H9 (cell line): ENCODE measurements around the gene TENM4. TPM values are rescaled to one million over a fixed set of nuclear protein-coding genes. Genes with fewer than 3 reads are reported as not detected.

ENCODE experiments used
- DNase-seq: peaks from one replicate; pipeline ENCODE4 v3.0.0-alpha.2; 2017
- H2AFZ ChIP-seq: one replicate; pipeline ENCODE4 v1.6.1; 2013; ENCODE audit warnings: mild to moderate bottlenecking, low read length, control low read depth, moderate library complexity
- H2AK5ac ChIP-seq: 2 replicates; pipeline ENCODE4 v1.6.1; 2013; ENCODE audit warnings: low read length, control low read depth, mixed read lengths; ENCODE audit not compliant: insufficient read length
- H2BK120ac ChIP-seq: one replicate; pipeline ENCODE4 v1.6.1; 2013; ENCODE audit warnings: low read depth, mild to moderate bottlenecking, low read length, control low read depth, inconsistent platforms; ENCODE audit not compliant: poor library complexity, severe bottlenecking
- H2BK12ac ChIP-seq: 2 replicates; pipeline ENCODE4 v1.6.1; 2013; ENCODE audit warnings: low read length, control low read depth, mixed read lengths, low read depth; ENCODE audit not compliant: insufficient read length
- H2BK15ac ChIP-seq: 2 replicates; pipeline ENCODE4 v1.6.1; 2013; ENCODE audit warnings: low read depth, low read length, control low read depth
- H2BK20ac ChIP-seq: one replicate; pipeline ENCODE4 v1.6.1; 2013; ENCODE audit warnings: low read depth, mild to moderate bottlenecking, low read length, control low read depth, inconsistent platforms; ENCODE audit not compliant: poor library complexity, severe bottlenecking
- H2BK5ac ChIP-seq: 2 replicates; pipeline ENCODE4 v1.6.1; 2013; ENCODE audit warnings: low read length, control low read depth, mixed read lengths; ENCODE audit not compliant: insufficient read length
- H3K14ac ChIP-seq: 2 replicates; pipeline ENCODE4 v1.6.1; 2013; ENCODE audit warnings: low read length, control low read depth; ENCODE audit not compliant: insufficient read depth
- H3K18ac ChIP-seq: 2 replicates; pipeline ENCODE4 v1.6.1; 2013; ENCODE audit warnings: low read depth, mild to moderate bottlenecking, mixed read lengths, low read length, control low read depth; ENCODE audit not compliant: insufficient read length
- H3K23ac ChIP-seq: 2 replicates; pipeline ENCODE4 v1.6.1; 2013; ENCODE audit warnings: low read length, control low read depth, mixed read lengths, low read depth; ENCODE audit not compliant: insufficient read length
- H3K23me2 ChIP-seq: 2 replicates; pipeline ENCODE4 v1.6.1; 2013; ENCODE audit warnings: low read depth, mild to moderate bottlenecking, mixed read lengths, low read length, control low read depth; ENCODE audit not compliant: insufficient read length, poor library complexity, severe bottlenecking
- H3K27ac ChIP-seq: 2 replicates; pipeline ENCODE4 v1.5.1; 2013; ENCODE audit warnings: low read length, control low read depth, mixed read lengths, low read depth; ENCODE audit not compliant: insufficient read length
- H3K27me3 ChIP-seq: 2 replicates; pipeline ENCODE4 v1.6.1; 2013; ENCODE audit warnings: low read length, control low read depth, inconsistent platforms; ENCODE audit not compliant: insufficient read depth
- H3K4ac ChIP-seq: 2 replicates; pipeline ENCODE4 v1.6.1; 2013; ENCODE audit warnings: low read depth, mild to moderate bottlenecking, control low read depth, inconsistent platforms, low read length, moderate library complexity
- H3K4me1 ChIP-seq: 2 replicates; pipeline ENCODE4 v1.6.1; 2013; ENCODE audit warnings: low read length, control low read depth, inconsistent platforms; ENCODE audit not compliant: insufficient read depth
- H3K4me2 ChIP-seq: 2 replicates; pipeline ENCODE4 v1.6.1; 2013; ENCODE audit warnings: low read length, control low read depth, mixed read lengths; ENCODE audit not compliant: insufficient read length, insufficient read depth
- H3K56ac ChIP-seq: 2 replicates; pipeline ENCODE4 v1.6.1; 2013; ENCODE audit warnings: low read depth, mild to moderate bottlenecking, mixed read lengths, low read length, control low read depth; ENCODE audit not compliant: insufficient read length
- H3K79me1 ChIP-seq: 2 replicates; pipeline ENCODE4 v1.6.1; 2013; ENCODE audit warnings: low read depth, mild to moderate bottlenecking, moderate library complexity, low read length, control low read depth, inconsistent platforms; ENCODE audit not compliant: insufficient read depth, poor library complexity, severe bottlenecking
- H3K79me2 ChIP-seq: 2 replicates; pipeline ENCODE4 v1.6.1; 2013; ENCODE audit warnings: low read length, control low read depth, inconsistent platforms; ENCODE audit not compliant: insufficient read depth
- H3K9ac ChIP-seq: 2 replicates; pipeline ENCODE4 v1.6.1; 2013; ENCODE audit warnings: low read length, control low read depth, mixed read lengths; ENCODE audit not compliant: insufficient read length; ENCODE audit errors: extremely low read depth
- H3K9me3 ChIP-seq: one replicate; pipeline ENCODE4 v1.6.1; 2013; ENCODE audit warnings: low read depth, low read length, inconsistent platforms; ENCODE audit not compliant: control insufficient read depth
- H3T11ph ChIP-seq: one replicate; pipeline ENCODE4 v1.6.1; 2013; ENCODE audit warnings: mild to moderate bottlenecking, low read length, control low read depth, inconsistent platforms
- H4K20me1 ChIP-seq: one replicate; pipeline ENCODE4 v1.6.1; 2013; ENCODE audit not compliant: control insufficient read depth, insufficient read length, insufficient read depth
- H4K5ac ChIP-seq: 2 replicates; pipeline ENCODE4 v1.6.1; 2013; ENCODE audit warnings: low read depth, mild to moderate bottlenecking, mixed read lengths, low read length, control low read depth; ENCODE audit not compliant: insufficient read length
- H4K8ac ChIP-seq: replicated peaks from 2 replicates; pipeline ENCODE4 v1.6.1; 2013; ENCODE audit warnings: low read length, control low read depth, mixed read lengths, low read depth; ENCODE audit not compliant: insufficient read length
- H4K91ac ChIP-seq: 2 replicates; pipeline ENCODE4 v1.6.1; 2013; ENCODE audit warnings: low read depth, mild to moderate bottlenecking, moderate library complexity, mixed read lengths, low read length, control low read depth; ENCODE audit not compliant: insufficient read length
- H3K27ac Mint-ChIP-seq, 3 experiments: 2 replicates in 2 of 3; 3 replicates in 1 of 3; pipeline ENCODE4 v1.8.0; 2020 to 2021; ENCODE audit warnings: mixed read lengths in 3 of 3, mild to moderate bottlenecking in 1 of 3, moderate library complexity in 1 of 3
- H3K27me3 Mint-ChIP-seq: 2 replicates; pipeline ENCODE4 v1.8.0; 2021; ENCODE audit warnings: low read depth, mild to moderate bottlenecking, moderate library complexity, mixed read lengths
- H3K36me3 Mint-ChIP-seq, 3 experiments: 2 replicates in 2 of 3; 3 replicates in 1 of 3; pipeline ENCODE4 v1.8.0; 2020 to 2021; ENCODE audit warnings: low read depth in 3 of 3, mixed read lengths in 3 of 3; ENCODE audit not compliant: insufficient read depth in 1 of 3
- H3K4me1 Mint-ChIP-seq, 2 experiments: 2 replicates each; pipeline ENCODE4 v1.8.0; 2020; ENCODE audit warnings: mixed read lengths in 2 of 2
- H3K4me3 Mint-ChIP-seq, 2 experiments: 2 replicates in 1 of 2; 3 replicates in 1 of 2; pipeline ENCODE4 v1.8.0; 2020 to 2021; ENCODE audit warnings: mild to moderate bottlenecking in 2 of 2, mixed read lengths in 2 of 2, moderate library complexity in 1 of 2
- H3K9me3 Mint-ChIP-seq, 2 experiments: 2 replicates in 1 of 2; 3 replicates in 1 of 2; pipeline ENCODE4 v1.8.0; 2020; ENCODE audit warnings: mild to moderate bottlenecking in 2 of 2, mixed read lengths in 2 of 2, moderate library complexity in 1 of 2
- WGBS: extraction: QIAGEN DNeasy Blood & Tissue Kit; methylation state at CpG from one replicate; pipeline ENCODE4 v1.1.7; 2013; ENCODE audit warnings: missing lambda C conversion rate, low lambda C conversion rate, mixed read lengths; ENCODE audit not compliant: insufficient read length; ENCODE audit errors: extremely low coverage; 5-methylcytosine and 5-hydroxymethylcytosine counted together
- total RNA-seq: library from RNA; stranded (reverse); gene quantifications from 2 replicates; pipeline ENCODE4 v1.2.1, GENCODE V29; 2021
- TF ChIP-seq, protein P1 (sequence below): fragments of 200-600 bp; sonication (generic); conservative IDR thresholded peaks from 3 replicates; pipeline ENCODE4 v1.8.0; 2021; ENCODE audit warnings: antibody characterized with exemption, mild to moderate bottlenecking

TENM4 gene
- total RNA-seq, 1 experiment from 2014 or later = 4.6 TPM

DNA sequence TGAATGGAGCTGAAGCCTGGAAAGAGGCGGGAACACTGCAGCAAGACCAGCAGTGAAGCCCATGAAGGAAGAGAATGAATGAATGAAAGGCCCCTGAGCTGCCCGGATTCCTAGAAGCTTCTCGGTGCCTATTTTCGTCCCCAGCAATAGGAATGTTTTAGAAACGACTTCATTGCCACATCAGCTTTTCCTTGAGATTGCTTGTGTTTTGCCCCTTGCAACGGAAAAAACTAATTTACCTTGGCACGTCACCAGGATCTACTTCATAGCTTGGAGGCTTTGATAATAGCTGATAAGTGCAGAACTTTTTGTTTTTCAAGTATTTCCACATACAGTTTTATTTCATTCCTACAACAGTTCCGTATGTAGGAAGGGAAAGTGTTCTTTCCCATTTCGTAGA is 617.2 kb downstream of the TENM4 start:
- WGBS = no CpG with 5 or more reads among the region's 9 CpGs
- no peak overlapping the region for H3K4me2 ChIP-seq
- no peak overlapping the region for H2AK5ac ChIP-seq
- no peak overlapping the region for H2BK12ac ChIP-seq
- H3K23ac ChIP-seq = no peak overlapping the region
- H3K23me2 ChIP-seq = no peaks in the 10 kb centered on the region
- peaks cover 3% of the 10 kb centered on the region for H3K27me3 Mint-ChIP-seq
- H3K4me3 Mint-ChIP-seq = no peak overlapping the region
- no peak overlapping the region for H3K18ac ChIP-seq
- H3K79me2 ChIP-seq = no peaks in the 10 kb centered on the region
- H3K27me3 ChIP-seq = no peaks in the 10 kb centered on the region
- no peak overlapping the region for H2AFZ ChIP-seq
- no peak overlapping the region for H2BK20ac ChIP-seq
- H4K8ac ChIP-seq = no peak overlapping the region
- no peak overlapping the region for H3K9ac ChIP-seq
- no peak overlapping the region for H2BK15ac ChIP-seq
- H3K4me1 Mint-ChIP-seq = peaks cover 6% of the 10 kb centered on the region in 2 experiments
- H4K91ac ChIP-seq = no peak overlapping the region
- no peaks in the 10 kb centered on the region for H3K36me3 Mint-ChIP-seq
- no peak for DNase-seq
- no peaks in the 10 kb centered on the region for H3K9me3 Mint-ChIP-seq
- H3K4me1 ChIP-seq = no peaks in the 10 kb centered on the region; the same call in 1 of the 2 replicates
- no peak overlapping the region for H3K56ac ChIP-seq
- H3K27ac Mint-ChIP-seq = no peak overlapping the region
- H4K20me1 ChIP-seq = no peaks in the 10 kb centered on the region
- H3K79me1 ChIP-seq = no peaks in the 10 kb centered on the region
- no peaks in the 10 kb centered on the region for H3K9me3 ChIP-seq
- no peak overlapping the region for H3T11ph ChIP-seq
- H2BK120ac ChIP-seq = no peak overlapping the region
- H2BK5ac ChIP-seq = no peak overlapping the region
- H4K5ac ChIP-seq = no peak overlapping the region
- TF ChIP-seq, protein P1, sequence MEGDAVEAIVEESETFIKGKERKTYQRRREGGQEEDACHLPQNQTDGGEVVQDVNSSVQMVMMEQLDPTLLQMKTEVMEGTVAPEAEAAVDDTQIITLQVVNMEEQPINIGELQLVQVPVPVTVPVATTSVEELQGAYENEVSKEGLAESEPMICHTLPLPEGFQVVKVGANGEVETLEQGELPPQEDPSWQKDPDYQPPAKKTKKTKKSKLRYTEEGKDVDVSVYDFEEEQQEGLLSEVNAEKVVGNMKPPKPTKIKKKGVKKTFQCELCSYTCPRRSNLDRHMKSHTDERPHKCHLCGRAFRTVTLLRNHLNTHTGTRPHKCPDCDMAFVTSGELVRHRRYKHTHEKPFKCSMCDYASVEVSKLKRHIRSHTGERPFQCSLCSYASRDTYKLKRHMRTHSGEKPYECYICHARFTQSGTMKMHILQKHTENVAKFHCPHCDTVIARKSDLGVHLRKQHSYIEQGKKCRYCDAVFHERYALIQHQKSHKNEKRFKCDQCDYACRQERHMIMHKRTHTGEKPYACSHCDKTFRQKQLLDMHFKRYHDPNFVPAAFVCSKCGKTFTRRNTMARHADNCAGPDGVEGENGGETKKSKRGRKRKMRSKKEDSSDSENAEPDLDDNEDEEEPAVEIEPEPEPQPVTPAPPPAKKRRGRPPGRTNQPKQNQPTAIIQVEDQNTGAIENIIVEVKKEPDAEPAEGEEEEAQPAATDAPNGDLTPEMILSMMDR = no peak
- no peak overlapping the region for H3K4ac ChIP-seq
- no peak overlapping the region for H3K14ac ChIP-seq
- no peak overlapping the region for H3K27ac ChIP-seq
